ENCODE measurements around the gene PARD3. TPM values are rescaled to one million over a fixed set of nuclear protein-coding genes. Genes with fewer than 3 reads are reported as not detected.

PARD3 gene
- total and polyA plus RNA-seq, 12 donors: 17.0 to 93.8 (median 47.3) TPM

GRCh38 chr10:34386921-34387320 lies 428.2 kb downstream of the PARD3 start:
- intact Hi-C loops (cut with DNase I): no loop called here
- no peak overlapping the region for H3K4me3 ChIP-seq
- no peak overlapping the region for H3K27ac ChIP-seq
- no peak for DNase-seq
- H3K4me1 ChIP-seq (replicated peaks in 1 of 2): no peaks in the 10 kb centered on the region
- TF ChIP-seq POLR2A (IDR thresholded peaks at IDR 0.05) (no peak), CTCF (IDR thresholded peaks at IDR 0.05) (no peak)
- WGBS, 4 donors: 93 to 96% (median 96%) methylated on average over 3 of the region's 3 CpGs
- no peaks in the 10 kb centered on the region for H3K9me3 ChIP-seq (replicated peaks in 1 of 3)
- no peaks in the 10 kb centered on the region for H3K36me3 ChIP-seq (replicated peaks in 1 of 2)
- no peaks in the 10 kb centered on the region for H3K27me3 ChIP-seq

DNA sequence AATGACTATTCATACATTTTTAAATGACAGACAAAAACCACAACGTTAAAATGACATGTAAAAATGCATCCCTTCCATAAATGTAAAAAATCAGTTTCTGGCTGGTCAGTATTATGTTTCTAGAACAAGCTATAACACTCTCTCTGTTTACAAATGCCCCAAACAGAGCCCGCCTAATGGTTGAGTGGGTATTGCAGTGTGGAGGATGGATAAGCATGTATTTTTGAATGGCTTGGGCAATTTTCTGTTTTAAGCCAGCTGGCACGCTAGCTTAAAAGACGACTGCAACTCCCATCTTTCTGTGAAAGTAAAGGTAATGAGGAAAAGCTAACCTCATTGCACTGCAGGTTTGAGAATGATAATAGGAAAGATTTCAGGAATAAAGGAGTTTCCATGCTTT lies 430.7 kb downstream of the PARD3 start:
- Histone ChIP-seq H3K27me3 (no peaks in the 10 kb centered on the region), H3K4me3 (no peak overlapping the region), H3K9me3 (replicated peaks in 1 of 3) (peaks cover 0 to 5% (median 0%) of the 10 kb centered on the region in 3 donors), H3K4me1 (replicated peaks in 1 of 2) (peaks cover 9 to 11% of the 10 kb centered on the region in 2 donors), H3K27ac (no peak overlapping the region), H3K36me3 (replicated peaks in 1 of 2) (no peaks in the 10 kb centered on the region)
- TF ChIP-seq POLR2A (IDR thresholded peaks at IDR 0.05) (no peak), CTCF (IDR thresholded peaks at IDR 0.05) (no peak)
- DNase-seq: no peak
- intact Hi-C loops (cut with DNase I): no loop called here
- WGBS, 4 donors: 89 to 97% (median 91%) methylated on average over 4 of the region's 4 CpGs

DNA sequence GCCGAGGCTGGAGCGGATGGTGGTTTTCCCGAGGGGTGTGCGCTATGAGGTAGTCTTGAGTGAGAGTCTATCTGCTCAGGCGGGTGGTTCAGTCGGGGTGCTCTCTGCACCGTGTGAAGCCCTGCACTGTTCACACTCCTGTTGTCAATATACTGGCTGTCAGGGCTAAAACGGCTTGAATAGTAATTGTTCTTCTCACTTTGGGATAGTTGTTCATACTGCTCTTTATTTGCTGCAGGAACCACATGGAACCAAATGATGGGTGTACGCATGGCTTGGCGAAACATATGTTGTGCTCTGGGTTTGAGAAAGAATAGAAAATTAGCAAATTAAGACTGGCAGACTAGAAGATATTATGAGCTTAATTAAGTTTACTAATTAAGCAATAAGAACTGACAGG lies 432.5 kb downstream of the PARD3 start:
- Histone ChIP-seq H3K27ac (no peak overlapping the region), H3K27me3 (no peaks in the 10 kb centered on the region), H3K36me3 (replicated peaks in 1 of 2) (no peaks in the 10 kb centered on the region), H3K4me3 (no peak overlapping the region), H3K4me1 (replicated peaks in 1 of 2) (peaks cover 15 to 17% of the 10 kb centered on the region in 2 donors), H3K9me3 (replicated peaks in 1 of 3) (peaks cover 0 to 5% (median 0%) of the 10 kb centered on the region in 3 donors)
- 94 to 98% (median 95%) methylated on average over 10 of the region's 10 CpGs for WGBS, 4 donors
- no peak for DNase-seq
- intact Hi-C loops (cut with DNase I): no loop called here
- no peak for TF ChIP-seq CTCF (IDR thresholded peaks at IDR 0.05)
- no peak for TF ChIP-seq POLR2A (IDR thresholded peaks at IDR 0.05)

DNA sequence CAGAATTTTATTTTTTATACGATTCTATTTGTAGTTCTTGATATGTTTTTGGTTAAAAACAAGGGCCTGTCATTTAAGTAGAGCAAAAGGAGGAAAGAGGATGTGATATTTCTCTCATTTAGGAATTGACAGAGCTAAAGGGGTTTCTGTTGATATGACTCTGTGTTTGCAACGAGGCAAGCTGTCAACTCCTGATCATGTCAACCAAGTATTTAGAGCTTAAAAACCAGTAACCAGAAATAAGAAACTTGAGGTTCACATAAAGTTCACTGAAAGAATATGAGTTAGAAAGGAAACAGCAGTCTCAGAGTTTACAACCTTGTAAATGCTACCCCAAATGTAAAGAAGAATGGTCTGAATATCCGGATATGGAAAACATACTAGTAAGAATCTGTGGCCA lies 434.2 kb downstream of the PARD3 start:
- H3K4me3 ChIP-seq: no peak overlapping the region
- no peaks in the 10 kb centered on the region for H3K27me3 ChIP-seq
- H3K9me3 ChIP-seq (replicated peaks in 1 of 3): peaks cover 0 to 5% (median 0%) of the 10 kb centered on the region in 3 donors
- 85 to 94% (median 88%) methylated on average over 3 of the region's 3 CpGs for WGBS, 4 donors
- no peak for DNase-seq
- peaks cover 15 to 17% of the 10 kb centered on the region in 2 donors for H3K4me1 ChIP-seq (replicated peaks in 1 of 2)
- no peaks in the 10 kb centered on the region for H3K36me3 ChIP-seq (replicated peaks in 1 of 2)
- H3K27ac ChIP-seq: no peak overlapping the region
- TF ChIP-seq CTCF (IDR thresholded peaks at IDR 0.05): no peak
- TF ChIP-seq POLR2A (IDR thresholded peaks at IDR 0.05): no peak
- intact Hi-C loops (cut with DNase I): no loop called here
